NCI-H1105 (cell line): ENCODE results near the gene JHY.

Source experiments
- DNase-seq: peaks from one replicate; lab custom pipeline; 2025; lab: John Stamatoyannopoulos, UW

The JHY gene

DNA sequence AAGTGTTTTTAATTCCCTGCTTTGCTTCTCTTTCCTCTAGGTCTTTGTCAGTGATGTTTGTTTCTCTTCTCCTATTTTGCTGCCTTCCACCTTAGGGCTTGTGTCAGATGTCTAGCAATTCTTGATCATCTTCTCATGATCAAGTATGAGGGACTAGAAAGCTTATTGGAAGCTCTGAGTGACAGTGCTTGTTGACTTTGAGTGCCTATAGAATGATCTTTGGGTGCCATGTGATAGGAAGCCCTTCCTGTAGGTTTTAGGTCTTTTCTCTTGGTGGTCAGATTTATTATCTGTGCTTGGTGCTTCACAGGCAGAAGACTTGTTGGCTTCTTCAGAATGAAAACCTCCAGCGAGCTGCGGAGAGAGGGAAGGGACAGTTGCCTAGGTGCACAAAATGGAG is 56.0 kb downstream of the JHY start:
- no peak for DNase-seq

DNA sequence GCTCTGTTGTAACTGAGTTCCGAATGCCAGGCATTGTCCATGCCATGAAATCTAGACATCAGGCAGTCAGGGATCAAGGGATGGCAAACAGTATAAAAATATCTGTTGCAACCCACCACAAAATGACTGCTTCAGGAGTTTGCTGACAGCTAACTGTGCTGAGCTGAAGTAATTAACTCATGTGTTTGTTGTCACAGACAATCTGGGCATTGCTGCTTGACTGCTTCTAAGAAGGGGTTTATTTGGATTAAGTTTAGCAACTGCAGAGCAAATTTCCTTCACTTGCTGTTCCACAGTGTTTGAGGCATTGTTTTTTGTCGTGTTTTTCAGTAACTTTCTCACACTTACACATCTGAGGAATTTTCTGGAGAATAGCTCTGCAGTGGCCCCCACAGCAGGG is 68.7 kb downstream of the JHY start:
- no peak for DNase-seq

DNA sequence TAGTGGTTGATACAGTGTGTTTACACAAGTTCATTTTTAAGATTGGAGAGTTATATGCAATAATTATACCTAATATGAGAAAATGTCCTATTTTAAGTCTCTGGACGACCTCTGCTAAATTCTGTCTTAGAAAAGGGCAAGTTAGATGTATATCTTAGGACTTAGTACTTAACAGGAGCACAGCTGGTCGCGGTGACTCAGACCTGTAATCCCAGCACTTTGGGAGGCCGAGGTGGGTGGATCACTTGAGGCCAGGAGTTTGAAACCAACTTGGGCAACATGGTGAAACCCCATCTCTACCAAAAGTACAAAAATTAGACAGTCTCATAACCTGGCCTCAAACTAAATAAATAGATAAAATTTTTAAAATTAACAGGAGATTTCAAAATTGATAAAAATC is 71.9 kb downstream of the JHY start:
- no peak for DNase-seq

DNA sequence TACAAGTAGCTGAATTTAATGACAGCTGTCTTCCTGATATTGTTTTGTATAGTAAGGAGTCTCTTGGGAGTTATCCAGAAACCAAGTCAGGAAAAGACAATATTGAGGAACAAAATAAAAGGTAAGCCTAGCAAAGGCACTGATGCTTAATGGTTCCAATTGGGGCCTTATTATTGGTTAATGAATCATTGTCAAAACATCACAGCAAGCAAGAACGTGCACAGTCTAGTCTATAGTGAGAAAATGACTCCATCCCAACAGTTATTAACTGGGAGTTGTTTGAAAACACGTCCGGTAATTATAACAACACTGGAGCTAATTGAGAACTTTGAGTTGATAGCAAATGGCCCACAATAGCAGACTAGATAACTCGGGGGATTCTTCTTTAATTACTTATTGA is 81.4 kb downstream of the JHY start:
- DNase-seq: peak; percentile 77

DNA sequence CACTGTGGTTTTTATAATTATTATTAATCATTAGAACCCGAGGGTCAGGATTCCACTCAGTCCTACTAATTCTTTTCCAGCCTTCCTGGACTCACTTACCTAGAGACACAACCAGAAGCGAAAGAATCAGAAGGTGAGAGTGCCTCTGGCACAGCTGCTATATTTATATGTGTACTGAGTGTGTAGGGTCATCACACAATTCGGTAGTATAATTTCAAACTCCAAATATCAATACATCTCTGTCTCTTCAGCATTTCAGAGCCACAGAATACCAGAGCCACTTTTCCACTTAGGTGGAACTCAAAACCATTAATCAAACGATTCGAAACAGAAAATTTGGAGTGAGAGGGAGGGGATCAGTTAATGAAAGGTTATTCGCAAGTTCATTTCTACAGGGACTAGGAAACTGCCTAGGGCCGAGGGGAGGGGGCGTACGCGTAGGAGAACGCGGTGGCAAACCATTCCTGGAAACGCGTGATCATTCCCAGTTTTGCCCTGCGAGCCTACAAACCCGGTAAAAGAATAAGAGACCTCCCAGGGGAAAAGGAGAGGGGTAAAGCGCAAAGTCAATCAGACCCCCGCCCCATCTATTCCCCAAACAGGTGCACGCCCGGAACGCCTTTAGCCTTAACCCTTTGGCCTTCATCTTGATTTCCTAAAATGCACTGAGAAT is 93.6 kb downstream of the JHY start:
- no peak for DNase-seq

DNA sequence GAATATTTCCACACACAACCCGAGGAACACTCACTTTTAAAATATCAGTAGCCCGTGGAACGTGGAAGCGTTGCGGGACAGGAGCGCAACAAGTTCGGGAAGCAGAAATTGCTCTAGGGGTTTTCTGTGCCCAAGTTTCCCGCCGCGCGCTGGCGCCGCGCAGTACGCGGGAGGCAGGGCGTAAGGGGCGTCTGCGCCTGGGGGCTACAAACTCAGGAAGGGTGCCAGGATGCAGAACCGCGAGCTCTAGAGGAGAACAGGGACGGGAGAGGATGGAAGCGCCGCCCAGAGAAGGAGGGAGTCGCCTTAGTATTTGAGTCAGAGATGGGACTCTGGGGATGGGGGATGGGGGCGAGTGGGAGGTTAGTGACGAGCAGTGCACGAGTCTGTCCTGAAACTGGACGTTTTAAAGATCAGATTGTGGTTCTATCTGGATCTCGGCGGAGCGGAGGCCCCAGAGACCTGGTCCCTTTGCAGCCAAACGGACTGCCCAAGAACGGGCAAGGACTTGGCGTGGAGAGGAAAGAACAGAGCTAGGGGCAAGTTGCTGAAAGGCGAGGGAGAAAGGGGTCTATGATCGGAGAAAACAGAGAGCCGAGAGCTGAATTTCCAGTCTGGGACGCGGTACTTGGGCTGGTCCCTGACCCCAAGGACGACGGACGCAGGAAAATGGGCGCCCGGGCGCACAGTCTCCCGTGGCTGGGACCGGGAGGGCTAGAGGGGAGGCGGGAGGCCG is 94.3 kb downstream of the JHY start:
- no peak for DNase-seq

DNA sequence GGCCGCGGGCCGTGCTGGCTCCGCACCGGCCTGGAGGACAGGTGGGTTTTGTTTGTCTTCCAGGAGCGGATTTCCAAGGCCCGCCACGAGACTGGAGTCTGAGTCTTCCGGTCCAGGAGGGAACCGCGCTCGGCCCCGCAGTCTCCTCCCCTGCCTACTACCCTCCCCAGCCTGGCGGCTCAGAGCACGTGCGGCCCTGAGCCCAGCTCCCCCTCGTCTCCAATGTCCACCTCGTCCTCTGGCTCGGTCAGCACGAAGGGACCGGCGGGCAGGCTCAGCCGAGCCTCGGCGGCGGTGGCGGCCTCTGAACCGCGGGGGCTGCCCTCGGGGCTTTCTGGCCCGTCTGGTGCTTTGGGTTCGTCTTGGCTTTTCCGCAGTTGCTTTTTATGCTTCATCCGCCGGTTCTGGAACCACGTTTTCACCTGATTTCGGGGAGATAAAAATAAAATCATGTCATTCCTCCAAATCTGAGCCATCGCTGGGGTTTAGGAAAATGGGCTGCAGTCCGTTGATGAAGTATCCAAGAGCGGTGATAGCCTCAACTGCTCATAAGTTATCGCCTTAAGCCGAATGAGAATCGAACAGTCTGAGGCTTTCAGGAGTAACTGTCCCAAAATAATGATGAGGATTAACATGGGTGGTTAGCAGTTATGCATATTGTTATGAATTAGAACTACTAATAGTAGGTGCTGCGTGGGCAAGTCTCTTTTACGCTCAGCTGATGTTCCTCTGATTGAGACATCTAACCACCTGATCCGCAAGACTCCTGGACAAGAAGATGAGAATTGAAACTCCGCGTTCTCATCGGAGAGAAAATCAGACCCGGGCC is 95.1 kb downstream of the JHY start:
- no peak for DNase-seq

DNA sequence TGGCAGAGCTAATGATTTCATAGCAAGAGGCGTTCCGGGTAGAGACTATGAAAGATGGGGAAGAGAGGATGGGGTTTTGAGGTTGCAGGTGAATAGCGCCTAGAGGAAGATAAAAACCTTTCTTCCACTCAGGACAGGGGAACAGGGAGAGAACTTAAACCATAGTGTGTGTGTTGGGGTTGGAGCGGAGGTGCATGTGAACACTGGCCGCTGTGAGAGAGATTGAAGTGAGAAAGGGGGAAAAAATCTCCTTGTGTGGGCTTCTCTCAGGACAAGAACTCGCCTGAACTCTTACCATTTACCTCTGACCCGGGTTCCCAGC is 95.7 kb downstream of the JHY start:
- DNase-seq: no peak

DNA sequence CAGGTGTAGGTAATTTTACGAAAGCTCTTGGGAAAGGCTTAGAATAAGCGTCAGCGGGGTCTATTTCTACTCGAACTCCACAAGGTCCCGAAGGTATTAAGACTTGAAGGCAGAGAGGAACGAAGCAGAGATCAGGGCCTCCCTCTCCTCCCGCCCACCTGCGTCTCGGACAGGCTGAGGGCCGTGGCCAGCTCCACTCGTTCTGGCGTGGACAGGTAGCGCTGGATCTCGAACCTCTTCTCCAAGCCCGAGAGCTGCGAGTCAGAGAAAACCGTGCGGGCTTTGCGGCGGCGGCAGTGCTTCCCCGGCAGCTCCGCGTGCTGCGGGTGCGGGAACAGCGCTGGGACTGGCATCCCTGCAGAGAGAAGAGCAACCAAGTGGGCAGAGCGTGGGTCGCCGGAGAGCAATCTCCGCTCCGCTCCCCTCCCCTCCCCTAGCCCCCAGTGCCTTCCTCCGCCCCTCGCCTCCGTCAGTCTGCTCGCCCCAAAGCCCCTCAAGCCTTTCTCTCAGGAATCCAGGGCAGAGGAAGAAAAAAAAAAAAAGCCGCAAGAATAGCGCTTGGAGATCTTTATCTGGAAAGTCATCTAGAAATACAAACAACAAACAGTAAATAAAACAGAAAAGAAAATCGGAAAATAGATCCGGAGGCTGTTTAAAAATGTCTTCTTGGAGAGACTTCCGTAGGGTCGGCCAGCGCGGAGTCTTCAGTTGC is 96.7 kb downstream of the JHY start:
- no peak for DNase-seq

DNA sequence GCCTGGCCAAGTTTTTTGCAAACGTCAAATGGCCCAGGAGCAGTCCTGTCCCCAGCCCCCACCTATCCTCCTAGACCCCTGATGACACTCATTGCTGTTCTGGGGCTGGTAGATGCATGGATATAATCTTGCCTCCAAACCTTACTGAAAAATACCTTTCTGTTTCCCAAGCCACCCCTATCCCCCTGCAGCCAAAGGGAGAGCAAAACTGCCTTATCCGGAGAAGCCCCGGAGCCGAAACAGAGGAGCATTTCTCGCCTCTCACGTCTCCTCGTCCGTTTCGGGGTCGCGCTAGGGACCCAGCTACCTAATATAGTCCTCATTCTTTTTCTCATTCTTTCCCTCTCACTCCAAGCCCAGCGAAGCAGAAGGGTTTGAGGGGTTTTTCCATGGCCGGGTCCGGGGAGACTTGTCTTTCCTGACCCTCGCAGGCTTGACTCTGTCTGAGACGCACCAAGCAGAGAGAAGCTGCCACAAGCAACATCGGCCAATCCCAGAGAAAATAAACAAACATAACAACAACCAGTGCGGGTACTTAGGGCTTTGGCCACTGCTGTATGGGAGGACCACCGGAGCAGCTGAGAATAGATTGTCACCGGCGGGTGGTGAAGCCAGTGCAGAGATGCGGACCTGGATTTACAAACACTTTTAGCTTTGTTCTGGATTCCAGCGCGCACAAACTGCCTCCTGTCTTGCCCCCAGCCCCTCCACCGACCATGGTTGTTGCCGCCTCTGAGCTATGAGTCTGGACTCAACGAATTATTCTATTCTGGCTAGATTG is 97.4 kb downstream of the JHY start:
- no peak for DNase-seq

DNA sequence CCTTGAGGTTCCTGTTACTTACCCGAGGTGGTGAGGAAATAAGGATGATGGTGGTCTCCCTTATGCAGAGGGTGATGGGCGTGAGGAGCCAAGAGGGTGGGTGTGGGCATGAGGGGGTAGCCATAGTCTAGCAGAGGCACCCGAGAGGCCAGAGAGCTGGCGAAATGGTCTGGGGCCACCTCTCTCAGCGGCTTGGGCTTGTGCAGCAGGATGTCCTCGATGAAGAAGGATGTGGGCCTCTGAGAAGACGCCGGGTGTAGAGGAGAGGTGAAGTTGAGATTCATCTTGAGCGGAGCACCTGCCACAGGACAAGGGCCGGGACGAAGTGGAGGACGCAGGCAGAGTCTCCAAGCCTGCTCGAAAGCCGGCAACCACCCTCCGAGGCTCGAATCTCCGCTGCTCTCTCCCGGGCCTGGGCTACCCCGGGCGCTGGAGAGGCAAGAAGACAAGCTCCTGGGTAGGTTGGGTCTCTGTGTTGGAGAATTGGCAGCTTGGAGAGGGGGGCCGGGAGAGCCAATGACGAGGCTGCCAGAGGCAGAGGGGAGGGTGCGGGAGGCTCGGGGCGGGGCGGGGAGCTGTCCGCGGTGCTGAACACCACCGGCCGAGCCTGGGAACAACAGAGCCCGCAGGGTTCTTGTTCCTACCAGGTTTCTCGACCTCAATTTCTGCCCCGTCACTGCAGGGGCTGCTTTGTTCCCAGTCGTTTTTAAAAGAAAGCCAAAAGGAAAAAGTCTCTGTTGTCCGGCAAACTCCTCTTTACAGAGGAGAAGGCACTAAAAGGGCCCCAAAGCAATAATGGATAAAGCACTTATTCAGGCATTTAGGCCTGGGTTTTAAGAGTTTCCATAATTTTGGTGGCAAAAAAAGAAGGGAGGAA is 99.1 kb downstream of the JHY start, which contains the start of gene BSX:
BSX (minus strand) TSS at position 447 of the 877 bp plus-strand sequence; CDS start at position 284, 163 bp downstream.
- no peak for DNase-seq

DNA sequence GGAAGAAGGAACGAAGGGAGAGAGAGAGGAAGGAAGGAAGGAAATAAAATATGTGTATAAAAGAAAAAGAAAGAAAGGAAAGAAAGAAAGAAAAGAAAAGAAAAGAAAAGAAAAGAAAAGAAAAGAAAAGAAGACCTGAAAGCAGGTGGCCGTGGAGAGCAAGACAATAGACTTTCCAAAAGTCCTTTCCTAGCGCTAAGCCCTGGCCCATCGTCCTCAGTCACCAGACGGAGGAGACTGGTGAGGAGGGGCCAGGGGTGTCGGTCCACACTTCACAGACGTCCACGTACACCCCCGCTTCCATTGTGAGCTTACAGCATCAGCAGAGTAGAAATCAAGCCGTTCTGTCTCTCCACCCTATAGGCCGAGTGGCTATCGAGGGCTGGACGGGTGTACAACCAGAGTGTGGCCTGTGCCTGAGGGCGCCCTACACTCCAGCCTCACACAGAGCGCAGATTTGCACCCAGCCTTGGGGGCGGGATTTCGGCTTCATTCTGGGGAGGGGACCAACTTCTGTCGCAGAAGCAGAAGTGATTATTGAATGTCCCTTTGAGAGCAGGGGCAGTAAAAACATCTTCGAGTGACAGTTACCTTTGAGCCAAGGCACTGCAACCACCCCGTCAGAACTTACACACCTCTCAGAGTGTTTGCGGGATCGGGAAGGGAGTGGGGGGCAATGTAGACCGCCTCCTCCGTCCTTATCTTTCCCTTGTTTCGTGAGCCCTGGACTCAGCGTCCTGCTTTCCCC is 101.1 kb downstream of the JHY start:
- peak; percentile 11 for DNase-seq

DNA sequence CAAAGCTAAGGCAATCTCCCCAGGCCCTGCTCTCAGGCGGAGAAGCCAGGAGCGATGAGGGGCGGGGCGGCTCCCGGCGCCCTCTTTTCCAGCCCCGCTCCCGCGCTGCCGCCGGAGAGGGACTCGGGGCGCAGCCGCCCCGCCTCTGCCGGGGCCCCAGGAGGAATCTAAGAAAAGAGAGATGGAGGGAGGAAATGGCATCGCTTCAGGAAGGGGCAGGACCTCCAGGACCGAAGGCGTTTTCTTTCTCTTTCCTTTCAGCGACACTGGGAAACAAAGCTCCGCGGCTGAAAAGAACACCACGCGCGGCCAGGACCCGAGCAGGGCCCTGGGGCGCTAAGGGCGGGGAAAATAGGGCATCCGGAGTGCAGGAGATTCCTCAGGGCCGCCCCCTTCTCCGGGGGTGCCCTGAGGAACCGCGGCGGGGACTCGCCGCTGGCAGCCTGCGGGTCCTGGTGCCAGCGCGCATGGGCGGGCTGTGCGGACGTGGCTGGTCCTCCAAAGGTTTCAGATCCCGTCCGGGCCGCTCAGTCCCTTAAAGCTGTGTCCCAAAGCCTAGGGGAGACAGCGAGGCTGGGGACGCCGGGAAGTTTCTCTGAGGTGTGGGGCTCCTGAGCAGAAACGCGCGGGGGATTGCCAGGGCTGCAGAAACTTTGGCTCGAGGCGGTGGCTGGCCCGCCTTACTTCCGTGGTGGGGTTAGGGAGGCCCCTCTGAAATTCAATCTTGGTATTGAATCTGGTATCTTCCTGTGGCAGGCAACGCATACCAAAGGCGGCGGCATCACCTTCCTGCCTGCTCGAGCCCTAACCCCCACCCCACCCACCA is 101.8 kb downstream of the JHY start:
- peak; percentile 59 for DNase-seq

DNA sequence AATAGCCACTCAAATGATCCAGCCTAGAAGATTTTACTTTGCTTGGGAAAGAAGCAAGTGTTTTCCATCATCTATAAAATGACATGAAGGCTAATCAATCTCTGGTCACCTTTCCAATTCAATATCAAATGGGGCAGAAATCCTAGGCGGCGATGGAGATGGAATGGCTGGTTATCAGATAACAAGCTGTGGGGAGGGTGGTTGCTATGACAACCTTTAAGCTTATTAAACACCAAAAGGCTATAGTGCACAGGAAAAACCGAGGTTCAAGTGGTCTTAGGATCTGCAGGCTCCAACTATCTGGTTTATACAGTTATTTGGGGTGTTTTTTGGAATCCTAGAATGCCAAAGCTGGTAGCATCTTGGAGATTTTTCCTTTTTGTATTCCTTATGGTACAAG is 113.0 kb downstream of the JHY start:
- DNase-seq: no peak

DNA sequence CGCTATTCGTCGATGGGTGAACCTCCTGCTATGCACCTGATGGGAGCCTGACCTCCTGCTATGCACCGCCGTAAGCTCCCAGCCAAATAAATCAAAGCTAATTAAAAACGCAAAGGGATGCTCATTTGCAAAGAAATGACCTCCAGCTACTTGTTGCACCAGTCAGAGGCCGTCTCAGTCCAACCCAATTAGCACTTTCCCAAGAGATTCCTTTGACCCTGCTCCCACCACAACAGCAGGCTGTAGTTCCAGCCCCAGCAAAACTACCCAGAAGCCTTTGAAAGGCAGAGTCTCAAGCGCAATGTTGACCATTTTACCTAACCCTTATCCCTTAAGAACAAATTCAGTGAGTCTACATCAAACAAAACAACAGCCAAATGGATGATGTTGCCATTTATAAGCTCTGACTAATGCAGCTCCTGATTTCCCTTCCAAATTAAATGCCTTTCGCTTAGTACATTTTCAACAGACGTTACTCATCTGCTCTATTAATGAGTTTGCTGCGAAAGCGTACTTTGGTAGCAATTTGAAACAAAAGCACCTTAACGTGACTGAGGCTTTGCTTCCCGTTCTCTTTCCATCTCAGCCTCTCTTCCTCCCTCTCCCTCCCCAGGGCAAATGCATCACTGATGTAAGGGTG is 116.3 kb downstream of the JHY start:
- DNase-seq: no peak

DNA sequence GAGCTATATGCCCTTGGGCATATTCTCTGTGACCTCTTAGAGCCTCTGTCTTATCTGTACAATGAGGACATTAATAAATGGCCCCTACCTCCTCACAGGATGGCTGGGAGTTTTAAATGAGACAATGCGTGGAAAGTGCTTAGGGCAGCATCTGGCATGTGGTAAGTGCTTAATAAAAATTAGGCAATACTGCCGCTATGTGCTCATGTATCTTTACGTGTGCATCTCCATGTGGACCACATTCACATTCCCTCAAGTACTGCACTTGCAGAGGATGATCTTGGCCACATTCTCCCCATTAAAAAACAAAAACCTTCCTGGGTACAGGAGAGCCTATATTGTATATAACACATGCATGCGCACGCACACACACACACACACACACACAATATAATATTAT is 118.2 kb downstream of the JHY start:
- no peak for DNase-seq

DNA sequence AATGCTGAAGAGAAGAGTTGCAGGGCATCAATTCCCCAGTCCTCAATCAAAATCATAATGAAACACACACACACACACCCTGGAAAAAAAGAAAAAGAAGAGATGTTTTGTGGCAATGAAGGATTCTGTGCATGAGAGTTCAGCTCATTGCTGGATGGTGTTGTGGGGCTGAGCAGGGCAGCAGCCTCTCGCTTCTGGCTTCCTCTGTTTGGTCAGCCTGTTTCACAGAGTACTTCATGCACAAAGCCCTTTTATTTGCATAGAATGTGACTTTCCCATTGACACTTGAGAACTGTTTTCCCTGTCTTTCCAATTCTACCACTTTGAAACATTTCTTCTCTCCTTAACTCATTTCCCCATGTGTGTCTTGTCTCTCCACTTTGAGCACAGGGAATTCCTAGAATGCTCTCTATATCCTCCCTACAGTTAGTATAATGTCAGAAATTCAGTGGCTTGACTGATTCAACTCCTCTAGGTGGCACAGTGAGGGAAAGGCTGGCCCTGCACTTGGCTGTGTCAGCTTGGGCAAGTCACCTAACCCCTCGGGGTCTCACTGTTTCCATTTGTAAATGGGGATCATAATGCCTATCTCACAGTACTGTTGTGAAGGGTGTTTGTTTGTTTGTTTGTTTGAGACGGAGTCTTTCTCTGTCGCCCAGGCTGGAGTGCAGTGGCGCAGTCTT is 124.4 kb downstream of the JHY start:
- DNase-seq: no peak
